Stimulated activated CD8-positive, alpha-beta memory T cell treated with anti-CD3 and anti-CD28 coated beads, Interleukin-7, amount 100 ng/mL, for 24 hours (primary cell): Measurements from ENCODE around the gene TFPI.

ENCODE experiments used
- DNase-seq: peaks from one replicate; pipeline ENCODE4 v3.0.0-alpha.2; 2020; ENCODE audit warnings: low read depth

Gene TFPI

GRCh38 chr2:187504312-187504921 is 49.8 kb downstream of the TFPI start:
- no peak for DNase-seq

DNA sequence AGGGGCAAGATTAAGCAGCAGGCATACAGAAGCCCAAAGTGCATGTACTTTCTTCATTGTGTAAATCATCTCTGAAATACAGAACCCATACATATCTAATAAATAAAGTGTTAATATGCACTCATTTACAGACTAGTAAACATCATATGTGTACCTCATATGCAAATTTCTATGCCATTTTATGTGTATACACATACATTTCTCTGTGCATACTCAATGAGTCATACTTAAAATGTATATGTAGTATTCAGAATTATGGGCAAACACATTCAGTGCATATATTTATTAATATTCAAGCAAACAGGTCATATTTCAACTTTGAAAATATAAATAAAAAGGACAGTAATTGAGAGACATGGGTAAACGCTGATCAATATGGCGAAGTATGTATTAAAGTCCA is 50.5 kb downstream of the TFPI start:
- no peak for DNase-seq

- no peak for DNase-seq
Measured at GRCh38 chr2:187502467-187502866, 51.8 kb downstream of the TFPI start.

DNA sequence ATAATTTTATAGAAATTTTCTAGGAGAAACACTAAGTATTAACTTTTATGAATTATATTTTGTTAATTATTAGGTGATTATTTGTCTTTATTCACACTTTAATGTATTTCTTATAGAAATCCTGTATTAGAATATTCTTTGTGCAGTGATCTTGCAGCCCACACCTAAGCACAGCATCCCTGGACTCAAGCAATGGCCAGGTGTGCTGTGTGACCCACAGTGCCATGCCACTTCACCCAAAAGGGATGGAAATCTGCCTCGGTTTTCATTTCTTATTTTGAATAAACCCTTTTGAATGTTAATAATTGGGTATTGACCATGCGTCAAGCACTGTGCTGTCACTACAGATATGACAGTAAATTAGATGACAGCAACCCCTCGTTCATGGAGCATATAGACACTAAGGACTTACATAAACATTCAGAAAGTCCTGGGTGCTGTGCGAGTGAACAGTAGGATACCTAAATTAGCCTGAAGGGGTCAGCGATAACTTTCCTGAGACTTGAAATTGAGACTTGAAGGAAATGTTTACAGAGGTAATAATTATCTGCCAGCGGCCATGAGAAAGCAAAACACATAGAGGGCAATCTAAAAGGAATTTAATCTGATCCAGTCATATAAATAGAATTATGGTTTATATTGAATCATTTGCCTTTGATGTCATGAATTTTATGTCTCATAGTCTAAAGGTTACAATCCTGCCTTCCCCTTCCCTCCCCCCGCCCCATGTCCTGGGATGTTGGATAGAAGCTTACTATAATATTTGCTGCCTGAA is 53.5 kb downstream of the TFPI start:
- DNase-seq = no peak

DNA sequence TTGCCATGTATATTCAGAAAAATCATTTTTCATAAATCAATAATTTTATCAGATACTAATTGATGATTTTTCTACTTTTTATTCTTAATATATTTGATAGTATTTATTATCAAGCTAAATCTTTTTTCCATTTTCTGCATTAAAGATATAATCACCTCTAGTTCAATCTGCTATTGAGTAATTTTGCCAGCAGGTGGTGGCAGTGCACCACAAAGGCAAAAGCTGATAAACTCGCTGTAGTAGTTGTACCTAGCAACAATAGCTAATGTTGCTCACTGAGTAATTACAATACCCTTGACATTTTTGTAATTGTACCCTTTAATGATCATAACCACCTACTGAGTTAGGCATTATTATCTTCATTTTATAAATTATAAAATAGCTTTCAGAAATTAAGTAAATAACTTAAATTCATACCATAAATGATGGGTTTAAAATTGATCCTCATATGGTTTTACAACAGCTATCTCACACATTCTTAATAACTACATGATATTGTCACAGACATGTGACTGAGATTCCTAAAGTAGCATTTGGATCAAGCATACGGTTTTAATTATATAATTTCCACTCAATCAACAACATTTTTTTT is 54.2 kb downstream of the TFPI start:
- no peak for DNase-seq

DNA sequence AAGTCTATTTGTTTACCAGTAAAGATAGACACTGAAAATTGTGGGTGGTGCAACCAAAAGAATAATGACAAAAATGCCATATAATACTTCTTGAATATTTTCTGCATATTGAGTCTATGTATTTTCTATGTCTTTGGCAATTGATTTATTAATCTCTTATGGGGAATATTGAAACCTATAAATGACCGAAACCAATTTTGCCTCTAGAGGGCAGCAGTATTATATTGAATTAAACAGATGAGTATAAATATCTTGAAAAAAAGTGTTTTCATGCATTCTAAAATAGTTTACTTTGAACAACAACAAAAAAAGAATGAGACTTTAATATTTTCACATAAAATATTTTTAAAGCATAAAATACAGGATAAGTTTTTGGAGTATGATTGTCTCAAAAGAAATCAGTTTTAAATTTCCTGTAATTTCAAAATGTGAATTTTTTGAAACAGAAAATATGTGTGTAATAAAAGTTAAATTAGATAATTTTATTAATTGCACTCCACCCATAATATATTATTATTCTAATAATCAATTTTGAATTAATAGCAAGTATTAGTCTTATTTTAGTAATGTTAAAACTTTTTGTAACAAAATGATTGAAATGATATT is 56.3 kb downstream of the TFPI start:
- no peak for DNase-seq

GRCh38 chr2:187497140-187497539 is 57.1 kb downstream of the TFPI start:
- no peak for DNase-seq

GRCh38 chr2:187495324-187495723 is 58.9 kb downstream of the TFPI start:
- DNase-seq = no peak

- DNase-seq = no peak
Measured at GRCh38 chr2:187493877-187494568, 60.2 kb downstream of the TFPI start.

GRCh38 chr2:187493180-187493579 is 61.1 kb downstream of the TFPI start:
- DNase-seq = no peak

- DNase-seq = no peak
Measured at GRCh38 chr2:187486241-187486640, 68.0 kb downstream of the TFPI start.

GRCh38 chr2:187485523-187485922 is 68.7 kb downstream of the TFPI start:
- DNase-seq = no peak

- no peak for DNase-seq
Measured at GRCh38 chr2:187483537-187483936, 70.7 kb downstream of the TFPI start.

- DNase-seq = no peak
Measured at GRCh38 chr2:187482796-187483195, 71.4 kb downstream of the TFPI start.

- no peak for DNase-seq
Measured at GRCh38 chr2:187481543-187481942, 72.7 kb downstream of the TFPI start.

DNA sequence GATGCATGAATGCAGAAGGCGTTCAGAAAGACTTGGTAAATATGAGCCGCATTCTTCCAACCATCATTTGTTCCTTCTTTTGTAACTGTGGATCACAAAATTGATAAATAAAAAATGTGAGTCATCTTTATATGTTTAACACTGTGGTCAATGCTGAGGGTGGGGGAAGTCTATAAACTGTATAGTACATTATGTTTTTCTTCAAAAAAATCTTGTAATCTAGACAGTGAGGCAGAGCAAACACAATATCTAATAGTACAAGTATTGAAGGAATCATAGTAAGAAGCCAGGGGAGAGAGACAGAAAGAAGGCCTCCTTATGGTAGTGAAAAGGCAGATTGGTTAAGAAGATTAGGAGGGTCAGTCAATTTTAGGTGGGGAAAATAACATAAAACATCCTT is 75.5 kb downstream of the TFPI start:
- DNase-seq = no peak

- no peak for DNase-seq
Measured at GRCh38 chr2:187477051-187477450, 77.2 kb downstream of the TFPI start.

GRCh38 chr2:187475499-187476248 is 78.6 kb downstream of the TFPI start:
- DNase-seq = no peak

DNA sequence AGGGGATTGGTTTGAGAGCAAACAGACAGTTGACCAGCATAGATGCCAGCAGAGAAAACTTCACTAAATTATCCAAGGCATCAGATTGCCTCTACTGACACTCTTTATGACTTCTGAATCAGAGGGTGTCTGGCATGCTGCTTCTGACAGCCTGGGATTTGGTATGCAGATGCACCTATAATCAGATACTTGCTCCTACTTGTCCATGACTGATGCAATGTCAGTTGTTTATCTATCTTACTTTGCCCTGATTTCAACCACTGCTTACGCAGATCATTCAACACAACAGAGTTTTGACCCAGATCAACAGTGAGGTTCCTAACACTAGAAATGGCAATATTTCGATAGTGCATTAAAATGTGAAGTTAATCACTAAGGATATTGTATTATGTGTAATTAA is 83.5 kb downstream of the TFPI start:
- no peak for DNase-seq

GRCh38 chr2:187469538-187469937 is 84.7 kb downstream of the TFPI start:
- no peak for DNase-seq

DNA sequence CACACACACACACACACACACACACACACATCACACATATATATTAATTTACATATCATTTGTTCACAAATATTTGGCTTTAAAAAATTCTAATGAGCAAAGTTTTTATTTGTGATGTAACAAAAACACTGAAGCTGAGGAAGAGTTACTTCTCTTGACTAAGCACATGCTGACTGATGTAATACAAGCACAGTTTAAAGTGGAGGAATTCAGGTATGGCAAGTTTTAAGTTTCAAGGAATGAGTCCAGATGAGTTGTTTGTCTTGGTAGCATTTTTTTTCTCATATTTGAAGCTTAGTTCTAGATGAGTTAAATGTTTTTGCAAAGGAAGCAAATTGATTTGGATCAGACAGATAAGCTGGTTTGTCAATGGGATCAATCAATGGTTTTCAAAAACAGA is 86.0 kb downstream of the TFPI start:
- no peak for DNase-seq
